Esophagus muscularis mucosa (tissue), 3 donors: ENCODE data around the gene WAC.

Experiments used
- CTCF ChIP-seq, 3 experiments: fragments of 200-600 bp in 2 of 3; fragments of 450-650 bp in 1 of 3; sonication (generic) in 2 of 3; IDR thresholded peaks; one replicate each; pipeline ENCODE4 v1.5.1; 2017 to 2019; ENCODE audit warnings: antibody characterized with exemption in 3 of 3, mild to moderate bottlenecking in 2 of 3, moderate library complexity in 1 of 3
- POLR2A ChIP-seq: fragments of 450-650 bp; IDR thresholded peaks from one replicate; pipeline ENCODE4 v1.6.1; 2017; ENCODE audit warnings: antibody characterized with exemption, moderate library complexity, mild to moderate bottlenecking, low read depth

- no peak for TF ChIP-seq CTCF (IDR thresholded peaks at IDR 0.05)
- no peak for TF ChIP-seq POLR2A
These were observed 44.6 kb downstream of the WAC start for GRCh38 chr10:28577506-28577905.
